Endodermal cell (in vitro differentiated cells): ENCODE data around the gene C20orf144. TPM values are rescaled to one million over a fixed set of nuclear protein-coding genes. Genes with fewer than 3 reads are reported as not detected.

ENCODE experiments used
- DNase-seq: peaks from one replicate; pipeline ENCODE4 v3.0.0-alpha.2; 2017
- H3K27ac ChIP-seq: 2 replicates; pipeline ENCODE4 v1.5.1; 2013; ENCODE audit warnings: mild to moderate bottlenecking, low read depth, low read length, moderate library complexity
- H3K27me3 ChIP-seq: 2 replicates; pipeline ENCODE4 v1.6.1; 2013; ENCODE audit warnings: mild to moderate bottlenecking, low read length, moderate library complexity; ENCODE audit not compliant: insufficient read depth, control insufficient read depth, poor library complexity, severe bottlenecking
- H3K36me3 ChIP-seq: 2 replicates; pipeline ENCODE4 v1.7.0; 2013; ENCODE audit warnings: mild to moderate bottlenecking, low read length, moderate library complexity; ENCODE audit not compliant: control insufficient read depth, insufficient read depth
- H3K4me1 ChIP-seq: one replicate; pipeline ENCODE4 v1.7.0; 2013; ENCODE audit warnings: low read length; ENCODE audit not compliant: control insufficient read depth, insufficient read depth
- H3K4me3 ChIP-seq: 2 replicates; pipeline ENCODE4 v1.5.1; 2013; ENCODE audit warnings: mild to moderate bottlenecking, low read length, moderate library complexity
- H3K9ac ChIP-seq: 2 replicates; pipeline ENCODE4 v1.6.1; 2013; ENCODE audit warnings: mild to moderate bottlenecking, low read length, moderate library complexity; ENCODE audit not compliant: poor library complexity, severe bottlenecking; ENCODE audit errors: extremely low read depth
- H3K9me3 ChIP-seq: 2 replicates; pipeline ENCODE4 v1.6.1; 2013; ENCODE audit warnings: mild to moderate bottlenecking, low read length, moderate library complexity; ENCODE audit not compliant: control insufficient read depth
- H3K27ac Mint-ChIP-seq: 2 replicates; pipeline ENCODE4 v1.8.0; 2020; ENCODE audit warnings: mixed read lengths
- H3K27me3 Mint-ChIP-seq: 2 replicates; pipeline ENCODE4 v1.8.0; 2021; ENCODE audit warnings: mild to moderate bottlenecking, mixed read lengths; ENCODE audit not compliant: insufficient read depth
- H3K36me3 Mint-ChIP-seq: 2 replicates; pipeline ENCODE4 v1.8.0; 2020; ENCODE audit warnings: low read depth, mixed read lengths
- H3K4me1 Mint-ChIP-seq: 2 replicates; pipeline ENCODE4 v1.8.0; 2020; ENCODE audit warnings: mixed read lengths
- H3K4me3 Mint-ChIP-seq: 2 replicates; pipeline ENCODE4 v1.8.0; 2020; ENCODE audit warnings: mild to moderate bottlenecking, moderate library complexity, mixed read lengths
- H3K9me3 Mint-ChIP-seq: 2 replicates; pipeline ENCODE4 v1.8.0; 2020; ENCODE audit warnings: mild to moderate bottlenecking, mixed read lengths
- WGBS, 2 experiments: methylation state at CpG; one replicate each; pipeline versions ENCODE4 v1.1.5 to v1.1.7; 2013; ENCODE audit warnings: missing lambda C conversion rate in 2 of 2, mixed read lengths in 1 of 2; ENCODE audit not compliant: insufficient coverage in 1 of 2, insufficient read length in 1 of 2; 5-methylcytosine and 5-hydroxymethylcytosine counted together
- total RNA-seq, 2 donors: library from RNA; stranded (reverse); fragmentation: NEBNext Ultra II Directional in 1 of 2; extraction: Animal tissue kit (Norgen Biotek cat#: 25700) in 1 of 2; gene quantifications; 2 replicates in 1 of 2; 3 replicates in 1 of 2; pipeline ENCODE4 v1.2.1, GENCODE V29; 2021
- TF ChIP-seq, protein P1 (sequence below): fragments of 200-600 bp; sonication (generic); conservative IDR thresholded peaks from 2 replicates; pipeline ENCODE4 v1.5.0; 2021; ENCODE audit warnings: antibody characterized with exemption, mild to moderate bottlenecking

C20orf144 gene
- total RNA-seq, 2 donors from 2014 or later = 0.44 TPM; not detected in 1

DNA sequence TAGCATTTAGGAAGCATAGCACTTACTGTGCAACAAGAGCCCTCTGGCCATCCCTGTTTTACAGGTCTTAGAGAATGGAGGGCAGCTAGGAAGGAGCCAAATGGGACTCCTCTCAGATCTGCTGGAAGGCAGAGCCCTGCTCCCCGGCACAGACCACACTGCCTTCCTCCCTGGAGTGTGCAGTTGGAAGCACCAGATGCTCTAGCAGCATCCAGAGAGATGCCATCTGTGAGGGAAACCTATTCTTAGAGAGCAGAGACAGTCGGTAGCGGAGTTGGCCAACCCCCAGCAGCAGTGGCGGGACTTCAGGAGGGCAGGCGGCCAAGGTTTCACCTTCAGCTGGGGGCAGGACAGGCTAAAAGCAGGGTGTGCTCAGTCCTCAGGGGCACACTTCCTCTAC lies 40.7 kb downstream of the C20orf144 start:
- Histone ChIP-seq H3K9ac (no peak overlapping the region), H3K9me3 (no peaks in the 10 kb centered on the region), H3K36me3 (no peaks in the 10 kb centered on the region), H3K27ac (no peak overlapping the region), H3K27me3 (no peaks in the 10 kb centered on the region), H3K4me1 (no peaks in the 10 kb centered on the region), H3K4me3 (no peak overlapping the region)
- no peak overlapping the region for H3K27ac Mint-ChIP-seq
- WGBS, 2 experiments = 91 to 97% methylated on average over 5 of the region's 5 CpGs
- DNase-seq = no peak
- H3K4me3 Mint-ChIP-seq = no peak overlapping the region
- TF ChIP-seq, protein P1, sequence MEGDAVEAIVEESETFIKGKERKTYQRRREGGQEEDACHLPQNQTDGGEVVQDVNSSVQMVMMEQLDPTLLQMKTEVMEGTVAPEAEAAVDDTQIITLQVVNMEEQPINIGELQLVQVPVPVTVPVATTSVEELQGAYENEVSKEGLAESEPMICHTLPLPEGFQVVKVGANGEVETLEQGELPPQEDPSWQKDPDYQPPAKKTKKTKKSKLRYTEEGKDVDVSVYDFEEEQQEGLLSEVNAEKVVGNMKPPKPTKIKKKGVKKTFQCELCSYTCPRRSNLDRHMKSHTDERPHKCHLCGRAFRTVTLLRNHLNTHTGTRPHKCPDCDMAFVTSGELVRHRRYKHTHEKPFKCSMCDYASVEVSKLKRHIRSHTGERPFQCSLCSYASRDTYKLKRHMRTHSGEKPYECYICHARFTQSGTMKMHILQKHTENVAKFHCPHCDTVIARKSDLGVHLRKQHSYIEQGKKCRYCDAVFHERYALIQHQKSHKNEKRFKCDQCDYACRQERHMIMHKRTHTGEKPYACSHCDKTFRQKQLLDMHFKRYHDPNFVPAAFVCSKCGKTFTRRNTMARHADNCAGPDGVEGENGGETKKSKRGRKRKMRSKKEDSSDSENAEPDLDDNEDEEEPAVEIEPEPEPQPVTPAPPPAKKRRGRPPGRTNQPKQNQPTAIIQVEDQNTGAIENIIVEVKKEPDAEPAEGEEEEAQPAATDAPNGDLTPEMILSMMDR = no peak
- peaks cover 9% of the 10 kb centered on the region for H3K27me3 Mint-ChIP-seq
- H3K4me1 Mint-ChIP-seq = no peaks in the 10 kb centered on the region
- H3K36me3 Mint-ChIP-seq = peaks cover 8% of the 10 kb centered on the region
- H3K9me3 Mint-ChIP-seq = peaks cover 54% of the 10 kb centered on the region

DNA sequence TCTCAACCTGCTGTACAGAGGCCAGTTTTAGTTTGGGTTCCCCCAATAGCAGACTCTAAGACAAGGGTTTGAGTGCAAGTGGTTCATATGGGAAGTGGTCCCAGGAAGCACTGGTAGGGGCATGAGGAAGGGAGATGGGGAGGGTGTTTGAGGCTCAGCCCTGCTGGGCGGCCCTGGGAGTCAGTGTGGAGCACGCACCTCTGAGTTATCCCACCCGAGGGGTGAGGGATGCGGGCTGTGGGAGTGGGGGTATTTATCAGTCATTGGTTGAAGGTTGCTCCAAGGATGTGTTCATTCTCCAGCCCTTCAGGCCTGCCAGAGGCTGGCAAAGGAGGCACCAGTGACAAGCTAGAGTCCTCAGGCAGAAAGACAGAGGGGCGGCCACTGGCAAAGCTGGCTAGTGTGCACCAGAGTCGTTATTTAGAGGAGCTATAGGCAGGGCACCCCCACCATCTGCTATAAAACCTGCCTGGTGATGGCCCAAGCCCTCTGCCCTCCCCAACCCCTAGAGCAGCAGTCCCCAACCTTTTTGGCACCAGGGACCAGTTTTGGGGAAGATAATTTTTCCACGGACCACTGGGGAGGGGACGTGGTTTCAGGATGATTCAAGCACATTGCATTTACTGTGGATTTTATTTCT lies 41.5 kb downstream of the C20orf144 start:
- H3K4me1 ChIP-seq = no peaks in the 10 kb centered on the region
- no peak overlapping the region for H3K4me3 Mint-ChIP-seq
- no peaks in the 10 kb centered on the region for H3K4me1 Mint-ChIP-seq
- H3K27me3 ChIP-seq = no peaks in the 10 kb centered on the region
- H3K4me3 ChIP-seq = no peak overlapping the region
- no peak overlapping the region for H3K27ac ChIP-seq
- H3K27me3 Mint-ChIP-seq = peaks cover 5% of the 10 kb centered on the region
- peaks cover 5% of the 10 kb centered on the region for H3K36me3 Mint-ChIP-seq
- H3K9ac ChIP-seq = no peak overlapping the region
- 91% methylated on average over 7 of the region's 8 CpGs; no CpG with 5 or more reads in 1 of the 2 experiments for WGBS, 2 experiments
- no peaks in the 10 kb centered on the region for H3K9me3 ChIP-seq
- TF ChIP-seq, protein P1 = no peak
- no peak for DNase-seq
- H3K27ac Mint-ChIP-seq = no peak overlapping the region
- H3K9me3 Mint-ChIP-seq = peaks cover 47% of the 10 kb centered on the region
- no peaks in the 10 kb centered on the region for H3K36me3 ChIP-seq

DNA sequence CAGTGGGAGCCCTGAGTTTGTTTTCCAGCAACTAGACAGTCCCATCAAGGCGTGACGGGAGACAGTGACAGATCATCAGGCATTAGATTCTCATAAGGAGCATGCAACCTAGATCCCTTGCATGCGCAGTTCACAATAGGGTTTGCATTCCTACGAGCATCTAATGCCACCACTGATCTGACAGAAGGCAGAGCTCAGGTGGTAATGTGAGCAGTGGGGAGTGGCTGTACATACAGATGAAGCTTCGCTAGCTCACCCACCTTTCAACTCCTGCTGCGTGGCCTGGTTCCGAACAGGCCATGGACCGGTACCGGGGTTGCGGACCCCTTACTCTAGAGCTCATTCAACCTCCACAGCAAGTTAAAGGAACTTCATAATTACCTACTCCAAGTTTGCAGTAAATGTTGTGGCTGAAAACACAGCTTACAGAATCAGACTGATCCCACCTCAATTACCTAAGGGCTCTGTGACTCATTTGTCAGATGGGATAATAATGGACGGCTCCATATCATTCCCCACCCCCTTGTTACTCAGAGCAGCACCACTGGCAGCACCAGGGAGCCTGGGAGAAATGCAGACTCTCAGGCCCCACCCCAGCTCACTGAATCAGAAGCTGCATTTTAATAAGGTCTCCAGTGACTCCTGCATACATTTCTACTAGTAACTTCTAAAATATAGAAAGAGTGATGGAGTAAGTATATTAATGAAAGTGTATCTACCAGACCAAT lies 42.2 kb downstream of the C20orf144 start:
- H3K27ac ChIP-seq = no peak overlapping the region
- no peaks in the 10 kb centered on the region for H3K27me3 ChIP-seq
- no peaks in the 10 kb centered on the region for H3K4me1 ChIP-seq
- Mint-ChIP-seq H3K9me3 (peaks cover 42% of the 10 kb centered on the region), H3K27ac (no peak overlapping the region), H3K4me1 (no peaks in the 10 kb centered on the region), H3K4me3 (no peak overlapping the region), H3K27me3 (peaks cover 4% of the 10 kb centered on the region), H3K36me3 (peaks cover 5% of the 10 kb centered on the region)
- DNase-seq = no peak
- H3K4me3 ChIP-seq = no peak overlapping the region
- H3K9ac ChIP-seq = no peak overlapping the region
- H3K9me3 ChIP-seq = no peaks in the 10 kb centered on the region
- 90 to 97% methylated on average over 8 to 11 of the region's 11 CpGs for WGBS, 2 experiments
- H3K36me3 ChIP-seq = no peaks in the 10 kb centered on the region
- TF ChIP-seq, protein P1 = no peak
